ENCODE results near the gene HTRA3.

DNA sequence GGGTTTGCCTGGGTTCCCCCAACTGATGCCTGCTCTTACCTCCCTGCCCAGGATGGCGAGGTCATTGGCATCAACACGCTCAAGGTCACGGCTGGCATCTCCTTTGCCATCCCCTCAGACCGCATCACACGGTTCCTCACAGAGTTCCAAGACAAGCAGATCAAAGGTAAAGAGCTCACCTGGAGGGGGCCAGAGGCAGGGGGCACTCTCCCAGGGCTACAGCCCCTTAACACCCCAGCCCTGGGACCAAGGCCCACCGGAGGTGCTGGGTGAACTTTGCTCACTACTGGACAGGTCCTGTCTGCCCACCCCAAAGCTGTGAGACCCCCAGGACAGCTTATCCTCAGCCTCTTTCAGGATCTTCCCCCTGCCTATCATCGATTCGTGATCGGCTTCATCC lies 24.5 kb downstream of the HTRA3 start:
- TF ChIP-seq, protein P1, sequence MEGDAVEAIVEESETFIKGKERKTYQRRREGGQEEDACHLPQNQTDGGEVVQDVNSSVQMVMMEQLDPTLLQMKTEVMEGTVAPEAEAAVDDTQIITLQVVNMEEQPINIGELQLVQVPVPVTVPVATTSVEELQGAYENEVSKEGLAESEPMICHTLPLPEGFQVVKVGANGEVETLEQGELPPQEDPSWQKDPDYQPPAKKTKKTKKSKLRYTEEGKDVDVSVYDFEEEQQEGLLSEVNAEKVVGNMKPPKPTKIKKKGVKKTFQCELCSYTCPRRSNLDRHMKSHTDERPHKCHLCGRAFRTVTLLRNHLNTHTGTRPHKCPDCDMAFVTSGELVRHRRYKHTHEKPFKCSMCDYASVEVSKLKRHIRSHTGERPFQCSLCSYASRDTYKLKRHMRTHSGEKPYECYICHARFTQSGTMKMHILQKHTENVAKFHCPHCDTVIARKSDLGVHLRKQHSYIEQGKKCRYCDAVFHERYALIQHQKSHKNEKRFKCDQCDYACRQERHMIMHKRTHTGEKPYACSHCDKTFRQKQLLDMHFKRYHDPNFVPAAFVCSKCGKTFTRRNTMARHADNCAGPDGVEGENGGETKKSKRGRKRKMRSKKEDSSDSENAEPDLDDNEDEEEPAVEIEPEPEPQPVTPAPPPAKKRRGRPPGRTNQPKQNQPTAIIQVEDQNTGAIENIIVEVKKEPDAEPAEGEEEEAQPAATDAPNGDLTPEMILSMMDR (conservative IDR thresholded peaks at IDR 0.05; ENCODE audit: low read length): no peak
- no peak for TF ChIP-seq EZH2phosphoT487 (IDR thresholded peaks at IDR 0.05; ENCODE audit: borderline replicate concordance, low read depth, low read length)
